ENCODE data around the gene C2CD2.
"Not testable (repeated sequence)": the region's sequence is repeated elsewhere in the genome, so short reads cannot be mapped to it uniquely, and the experiment has no call there.

C2CD2 gene

GRCh38 chr21:41956926-41957729 lies 3.3 kb upstream of the C2CD2 start:
- peak; percentile 48 for DNase-seq

GRCh38 chr21:41955516-41955915 lies 1.7 kb upstream of the C2CD2 start:
- DNase-seq: no peak

GRCh38 chr21:41954654-41955499 lies 1.1 kb upstream of the C2CD2 start:
- DNase-seq: no peak

- no peak for DNase-seq
Observed at GRCh38 chr21:41953249-41953830, 478 bp downstream of the C2CD2 start.

DNA sequence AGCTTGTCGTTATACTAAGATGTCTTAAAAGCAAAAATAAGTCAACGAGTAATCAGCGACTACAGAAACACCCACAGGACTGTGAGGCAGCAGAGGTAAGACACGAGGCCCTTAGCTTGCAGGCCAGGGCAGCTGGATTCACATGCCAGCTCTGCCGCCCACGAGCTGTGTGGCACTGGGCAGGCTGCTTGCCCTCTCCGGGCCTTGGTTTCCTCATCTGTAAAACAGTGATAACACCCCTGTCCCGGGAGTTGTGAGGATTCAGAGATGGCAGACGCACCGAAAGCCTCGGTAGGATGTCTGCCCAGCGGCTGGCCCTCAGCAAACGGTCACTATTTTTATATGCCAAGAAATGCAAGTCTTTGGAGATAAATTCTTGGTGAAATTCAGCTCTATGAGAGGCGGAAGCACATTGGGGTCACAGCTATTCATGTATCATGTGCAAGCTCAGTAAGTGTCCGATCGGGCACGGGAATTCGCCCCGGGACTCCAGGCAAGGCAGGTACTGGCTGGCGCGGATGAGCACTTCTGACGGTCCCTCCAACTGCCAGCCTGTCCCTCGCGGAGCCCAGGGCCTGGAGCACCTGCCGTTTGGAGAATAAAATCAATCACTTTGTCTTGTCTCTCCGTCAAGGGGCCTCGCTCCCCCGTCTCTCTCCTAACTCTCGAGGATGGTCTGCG lies 1.1 kb downstream of the C2CD2 start:
- no peak for DNase-seq

GRCh38 chr21:41951876-41952567 lies 1.8 kb downstream of the C2CD2 start:
- DNase-seq: no peak

DNA sequence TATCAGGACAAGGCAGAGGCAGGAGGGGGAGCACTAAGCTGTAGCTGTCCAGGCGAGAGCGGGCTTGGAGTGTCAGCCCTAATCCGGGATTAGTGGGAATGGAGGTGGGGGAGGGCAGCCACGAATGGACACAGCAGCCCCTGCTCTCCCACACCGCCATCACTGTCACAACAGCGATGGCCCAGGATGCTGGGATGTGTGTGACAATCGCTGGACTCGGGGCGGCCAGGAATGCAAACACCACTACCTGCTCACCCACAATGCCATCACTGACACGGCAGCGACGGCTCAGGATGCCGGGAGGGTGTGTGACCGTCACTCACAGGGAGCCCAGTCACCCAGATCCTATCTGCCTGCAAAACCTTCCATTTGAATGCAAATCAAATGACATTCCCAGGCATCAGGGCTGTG lies 2.9 kb downstream of the C2CD2 start:
- no peak for DNase-seq

DNA sequence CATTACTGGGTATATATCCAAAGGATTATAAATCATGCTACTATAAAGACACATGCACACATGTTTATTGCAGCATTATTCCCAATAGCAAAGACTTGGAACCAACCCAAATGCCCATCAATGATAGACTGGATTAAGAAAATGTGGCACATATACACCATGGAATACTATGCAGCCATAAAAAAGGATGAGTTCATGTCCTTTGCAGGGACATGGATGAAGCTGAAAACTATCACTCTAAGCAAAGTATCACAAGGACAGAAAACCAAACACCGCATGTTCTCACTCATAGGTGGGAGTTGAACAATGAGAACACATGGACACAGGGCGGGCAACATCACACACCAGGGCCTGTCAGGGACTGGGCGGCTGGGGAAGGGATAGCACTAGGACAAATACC lies 4.2 kb downstream of the C2CD2 start:
- DNase-seq: not testable (repeated sequence)

DNA sequence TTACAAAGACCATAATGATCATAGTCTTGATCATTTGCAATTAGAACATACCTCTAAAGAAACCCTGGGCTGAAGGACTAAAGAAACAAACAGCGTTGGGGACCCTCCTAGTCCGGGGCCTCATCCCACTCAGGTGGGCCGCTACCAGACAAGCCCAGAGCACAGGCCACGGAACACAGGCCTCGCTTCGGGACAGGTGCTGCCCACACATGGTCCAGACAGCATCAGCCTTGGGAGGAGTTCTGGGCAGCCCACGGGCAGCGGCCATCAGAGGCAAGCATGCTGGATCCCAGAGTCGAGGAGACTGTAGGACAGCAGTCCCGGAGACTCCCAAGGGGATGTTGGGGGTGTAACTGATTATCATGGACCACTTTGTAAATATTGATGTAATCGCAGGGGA lies 4.9 kb downstream of the C2CD2 start:
- no peak for DNase-seq

GRCh38 chr21:41948078-41948895 lies 5.5 kb downstream of the C2CD2 start:
- DNase-seq: peak; percentile 68

GRCh38 chr21:41945982-41946381 lies 7.8 kb downstream of the C2CD2 start:
- no peak for DNase-seq

- no peak for DNase-seq
Observed at GRCh38 chr21:41943851-41944250, 10.0 kb downstream of the C2CD2 start.

DNA sequence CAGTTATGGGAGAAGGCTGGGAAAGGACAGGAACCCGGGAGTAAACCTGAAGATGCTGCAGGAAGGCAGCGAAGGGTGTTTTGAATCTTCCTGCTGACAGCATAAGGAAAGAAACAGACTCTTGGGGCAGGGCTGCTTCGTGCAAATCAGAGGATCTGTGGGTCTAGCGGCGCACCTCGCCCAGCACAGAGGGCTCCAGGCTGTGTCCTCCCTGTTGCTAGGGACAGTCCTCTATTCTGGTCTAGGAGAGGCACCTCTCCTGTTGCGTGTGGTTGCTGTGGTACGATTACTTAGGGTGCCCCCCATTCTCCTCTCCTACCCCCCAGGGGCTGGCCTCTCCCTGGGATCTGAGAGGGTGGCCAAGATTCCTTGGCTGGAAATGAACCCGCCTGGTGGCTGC lies 11.4 kb downstream of the C2CD2 start:
- DNase-seq: no peak

DNA sequence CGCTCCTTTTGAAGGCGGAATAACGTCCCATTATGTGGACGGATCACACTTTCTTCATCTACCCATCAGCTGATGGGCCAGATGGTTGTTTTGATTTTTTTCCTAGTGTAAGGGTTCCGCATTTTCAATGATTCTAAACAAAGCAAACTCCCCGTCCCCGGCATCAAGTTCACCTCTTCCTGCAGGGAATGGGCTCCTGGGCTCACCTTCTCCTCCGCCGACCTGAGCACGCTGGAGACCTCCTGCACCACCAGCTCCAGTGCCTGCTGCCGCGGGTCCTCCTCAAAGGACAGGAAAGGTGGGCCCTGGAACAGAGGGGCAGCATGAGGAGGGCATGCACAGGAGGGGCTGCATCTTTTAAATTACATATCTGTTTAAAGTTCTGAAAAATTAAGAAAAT lies 11.9 kb downstream of the C2CD2 start:
- no peak for DNase-seq

DNA sequence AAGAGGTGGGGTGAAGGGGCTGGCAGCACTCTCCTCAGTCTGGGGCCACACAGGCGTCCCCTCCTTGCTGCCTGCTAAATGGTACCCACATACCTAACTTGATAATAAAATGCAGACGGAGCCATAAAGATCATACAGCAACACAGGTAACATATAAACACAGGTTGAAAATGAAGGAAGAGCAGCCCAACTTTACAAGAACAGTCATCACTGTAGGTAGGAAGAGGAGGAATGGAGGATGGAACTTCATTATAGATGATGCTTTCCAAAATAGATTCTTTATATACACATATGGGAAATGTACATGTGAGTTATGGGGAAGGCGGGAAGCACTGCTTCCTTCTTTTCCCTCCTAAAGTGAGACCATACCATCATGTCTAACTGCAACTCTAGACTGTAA lies 13.4 kb downstream of the C2CD2 start:
- DNase-seq: no peak

GRCh38 chr21:41939391-41939790 lies 14.4 kb downstream of the C2CD2 start:
- DNase-seq: no peak

DNA sequence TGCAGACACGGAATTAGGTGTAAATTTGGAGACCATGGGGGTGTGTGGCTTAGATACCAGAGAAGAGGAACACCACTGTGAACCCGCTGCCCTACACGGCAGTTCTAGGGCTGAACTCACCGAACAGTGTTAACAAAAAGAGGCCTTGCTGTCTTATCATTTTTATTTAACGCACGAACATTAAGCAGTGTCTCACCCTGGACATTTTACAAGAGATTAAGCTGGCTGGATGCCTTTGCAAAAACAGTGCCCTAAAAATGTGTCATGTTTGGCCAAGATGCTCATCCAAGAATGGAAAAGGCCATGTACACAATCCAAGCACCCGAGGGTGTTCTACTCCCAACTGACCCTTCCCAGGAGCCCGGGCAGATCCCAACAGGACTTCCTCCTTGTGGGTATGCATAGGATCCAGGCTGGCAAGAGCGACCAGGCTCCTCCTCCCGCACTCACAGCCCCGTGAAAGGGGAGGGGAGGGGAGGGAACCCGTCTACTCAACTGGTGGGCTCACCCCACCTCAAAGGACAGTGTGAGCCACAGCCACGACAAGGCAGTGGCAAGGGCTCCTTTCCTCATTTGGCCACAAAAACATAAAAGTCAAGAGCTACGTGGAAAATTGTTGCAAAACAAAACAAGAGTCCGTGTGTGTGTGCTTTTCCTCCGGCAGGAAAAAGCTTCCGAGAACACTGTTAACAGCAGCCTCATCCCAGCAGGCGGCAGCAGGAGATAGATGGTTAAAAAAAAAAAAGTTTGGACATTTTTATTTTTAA lies 20.3 kb downstream of the C2CD2 start:
- DNase-seq: no peak

GRCh38 chr21:41932576-41933312 lies 21.1 kb downstream of the C2CD2 start:
- DNase-seq: peak; percentile 93

- DNase-seq: peak; percentile 96
Observed at GRCh38 chr21:41932191-41932575, 21.6 kb downstream of the C2CD2 start.

DNA sequence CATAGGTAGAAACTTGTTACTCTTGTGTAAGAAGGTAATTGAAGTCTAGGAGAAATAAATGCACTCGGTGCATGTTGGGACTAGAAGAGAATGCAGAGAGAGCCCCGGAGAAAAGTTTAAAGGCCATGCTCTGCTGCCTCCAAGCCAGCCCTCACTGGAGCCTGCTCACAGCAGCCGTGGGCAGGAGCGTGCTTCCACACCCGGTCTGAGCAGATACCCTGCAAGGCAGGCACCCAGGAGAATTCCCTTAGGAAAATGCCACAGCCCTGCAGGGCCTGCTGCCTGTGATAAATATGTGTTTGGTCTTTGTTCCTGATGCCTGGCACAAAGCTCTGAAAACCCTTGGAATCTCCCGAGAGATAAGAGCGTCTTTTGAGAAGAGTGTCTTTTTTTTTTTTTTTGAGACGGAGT lies 22.8 kb downstream of the C2CD2 start:
- peak; percentile 82 for DNase-seq
